Duodenal mucosa (tissue), 2 donors: Measurements from ENCODE around the gene SLCO2A1.
A peak's percentile ranks its signal among the peaks of the same experiment; 100 is the strongest.

Experiments
- H3K27ac ChIP-seq: one replicate; pipeline ENCODE4 v1.7.0; 2013; ENCODE audit warnings: low read depth, low read length
- H3K27me3 ChIP-seq, 2 donors: one replicate each; pipeline ENCODE4 v1.7.0; 2013; ENCODE audit warnings: low read length in 2 of 2, control low read depth in 1 of 2; ENCODE audit not compliant: insufficient read depth in 2 of 2, control insufficient read depth in 1 of 2
- H3K36me3 ChIP-seq, 2 donors: one replicate each; pipeline ENCODE4 v1.7.0; 2013; ENCODE audit warnings: low read length in 2 of 2, control low read depth in 1 of 2; ENCODE audit not compliant: insufficient read depth in 2 of 2, control insufficient read depth in 1 of 2
- H3K4me1 ChIP-seq, 2 donors: one replicate each; pipeline ENCODE4 v1.7.0; 2013; ENCODE audit warnings: low read length in 2 of 2, control low read depth in 1 of 2; ENCODE audit not compliant: insufficient read depth in 2 of 2, control insufficient read depth in 1 of 2
- H3K4me3 ChIP-seq, 2 donors: one replicate each; pipeline ENCODE4 v1.7.0; 2013; ENCODE audit warnings: low read length in 2 of 2, low read depth in 1 of 2
- H3K9ac ChIP-seq, 2 donors: one replicate each; pipeline ENCODE4 v1.7.0; 2013; ENCODE audit warnings: low read length in 2 of 2, low read depth in 1 of 2
- H3K9me3 ChIP-seq, 2 donors: one replicate each; pipeline ENCODE4 v1.7.0; 2013; ENCODE audit warnings: low read length in 2 of 2, control low read depth in 1 of 2; ENCODE audit not compliant: control insufficient read depth in 1 of 2

Gene SLCO2A1

DNA sequence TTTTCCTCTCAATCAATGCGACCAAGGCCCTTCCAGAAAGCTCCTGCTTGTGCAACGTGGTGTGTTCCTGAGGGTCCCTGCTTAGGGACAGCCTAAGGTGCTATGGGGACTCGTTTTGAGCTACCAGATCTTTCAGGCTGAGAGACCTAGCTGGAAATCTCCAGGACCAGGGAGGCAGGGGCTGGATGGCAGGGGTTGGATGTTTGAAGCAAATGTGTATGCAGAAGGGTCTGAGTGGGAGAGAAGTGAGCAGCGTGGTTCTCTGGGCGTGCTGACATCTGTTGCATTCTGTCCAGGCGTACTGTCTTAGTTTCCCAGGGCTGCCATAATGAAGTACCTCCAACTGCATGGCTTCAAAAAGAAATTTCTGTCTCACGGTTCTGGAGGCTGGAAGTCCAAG is 31.7 kb upstream of the SLCO2A1 start:
- Histone ChIP-seq H3K9ac (no peak overlapping the region), H3K4me1 (peaks cover 45 to 46% of the 10 kb centered on the region in 2 donors), H3K27ac (no peak overlapping the region)

DNA sequence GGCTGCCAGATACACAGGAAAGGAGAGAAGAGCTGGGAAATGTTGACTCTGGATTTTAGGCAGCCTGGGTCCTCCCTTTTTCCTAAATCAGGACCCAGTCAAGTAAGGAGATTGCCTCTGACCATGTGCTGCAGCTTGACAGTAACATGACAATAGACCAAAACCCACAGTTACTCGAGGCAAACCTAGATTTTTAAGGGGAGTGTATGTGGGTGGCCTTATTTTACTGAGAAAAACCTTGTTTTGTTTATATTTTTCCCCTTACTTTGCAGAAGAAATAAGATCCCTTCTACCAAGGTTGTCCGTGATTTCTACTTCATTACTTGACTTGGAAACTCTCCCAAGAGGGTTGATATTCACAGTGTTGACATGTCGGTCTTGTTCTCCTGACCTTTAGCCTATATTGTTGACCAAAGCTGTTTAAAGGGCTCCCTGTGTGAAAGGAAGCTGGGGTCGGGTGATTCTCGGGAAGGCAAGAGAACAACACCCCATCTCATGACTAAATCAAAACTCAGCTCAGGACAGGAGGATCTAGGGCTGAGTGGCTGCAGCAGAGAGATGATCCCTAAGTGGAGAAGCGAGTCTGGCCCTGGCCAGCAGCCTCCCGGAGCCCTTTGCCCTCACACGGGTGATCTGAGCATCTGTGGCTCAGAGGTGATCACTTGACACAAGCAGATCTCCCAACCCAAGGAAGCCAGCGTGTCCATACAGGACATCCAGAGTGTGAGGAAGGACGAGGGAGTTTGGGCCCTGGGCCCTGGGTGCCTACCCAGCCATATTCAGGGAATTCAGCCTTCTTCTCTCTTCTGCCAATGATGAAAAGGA is 31.0 kb upstream of the SLCO2A1 start:
- H3K9ac ChIP-seq: no peak overlapping the region
- no peak overlapping the region for H3K4me3 ChIP-seq
- H3K36me3 ChIP-seq: no peaks in the 10 kb centered on the region
- H3K27ac ChIP-seq: no peak overlapping the region
- peaks cover 47 to 50% of the 10 kb centered on the region in 2 donors for H3K4me1 ChIP-seq
- H3K27me3 ChIP-seq: no peaks in the 10 kb centered on the region
- H3K9me3 ChIP-seq: no peaks in the 10 kb centered on the region

More for the DNA sequence above, 31.7 kb upstream of the SLCO2A1 start:
- Histone ChIP-seq H3K36me3 (no peaks in the 10 kb centered on the region), H3K27me3 (no peaks in the 10 kb centered on the region), H3K9me3 (no peaks in the 10 kb centered on the region), H3K4me3 (no peak overlapping the region)

DNA sequence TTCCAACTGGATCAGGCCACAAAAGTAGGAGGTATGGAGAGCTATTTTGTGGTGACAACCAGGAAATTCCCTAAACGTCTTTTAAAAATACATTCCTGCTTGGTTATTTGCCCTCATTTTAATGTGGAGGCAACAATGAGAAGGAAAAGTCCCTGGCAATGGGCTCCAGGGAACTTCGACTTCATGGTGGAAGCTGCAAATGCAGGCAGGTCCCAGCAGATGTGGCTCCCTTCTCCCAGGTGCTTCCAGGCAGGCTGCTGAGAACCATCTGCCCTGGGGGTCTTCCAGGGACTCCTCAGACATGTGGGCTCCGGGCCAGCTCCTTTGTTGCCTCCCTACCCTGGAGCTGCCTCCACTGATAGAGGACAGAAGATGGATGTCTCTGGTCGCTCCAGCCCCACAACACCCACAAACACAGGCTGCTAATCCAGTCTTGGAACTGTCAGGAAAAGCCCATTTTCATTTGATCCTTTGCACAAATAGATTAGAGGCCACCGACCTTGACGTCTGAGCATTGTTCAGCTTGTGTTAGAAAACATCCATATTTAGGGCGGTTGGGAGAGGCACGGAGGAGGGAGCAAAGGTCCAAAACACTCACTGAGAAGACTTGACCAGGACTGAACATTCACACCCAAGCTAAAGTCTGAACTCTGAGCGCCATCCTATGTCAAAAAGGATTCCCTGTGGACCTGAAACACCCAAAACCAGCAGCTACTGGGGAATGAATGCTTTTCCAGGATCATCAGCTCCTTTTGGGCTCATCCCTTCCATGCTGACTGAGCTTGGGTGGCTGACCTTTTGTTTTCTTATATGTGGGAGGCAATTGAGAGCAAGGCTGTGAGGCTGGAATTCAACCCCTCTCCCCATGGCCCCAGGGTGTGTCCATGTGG is 30.2 kb upstream of the SLCO2A1 start:
- Histone ChIP-seq H3K9ac (no peak overlapping the region), H3K4me3 (no peak overlapping the region), H3K27ac (no peak overlapping the region), H3K9me3 (no peaks in the 10 kb centered on the region), H3K36me3 (no peaks in the 10 kb centered on the region), H3K27me3 (no peaks in the 10 kb centered on the region), H3K4me1 (peaks cover 47 to 50% of the 10 kb centered on the region in 2 donors)

DNA sequence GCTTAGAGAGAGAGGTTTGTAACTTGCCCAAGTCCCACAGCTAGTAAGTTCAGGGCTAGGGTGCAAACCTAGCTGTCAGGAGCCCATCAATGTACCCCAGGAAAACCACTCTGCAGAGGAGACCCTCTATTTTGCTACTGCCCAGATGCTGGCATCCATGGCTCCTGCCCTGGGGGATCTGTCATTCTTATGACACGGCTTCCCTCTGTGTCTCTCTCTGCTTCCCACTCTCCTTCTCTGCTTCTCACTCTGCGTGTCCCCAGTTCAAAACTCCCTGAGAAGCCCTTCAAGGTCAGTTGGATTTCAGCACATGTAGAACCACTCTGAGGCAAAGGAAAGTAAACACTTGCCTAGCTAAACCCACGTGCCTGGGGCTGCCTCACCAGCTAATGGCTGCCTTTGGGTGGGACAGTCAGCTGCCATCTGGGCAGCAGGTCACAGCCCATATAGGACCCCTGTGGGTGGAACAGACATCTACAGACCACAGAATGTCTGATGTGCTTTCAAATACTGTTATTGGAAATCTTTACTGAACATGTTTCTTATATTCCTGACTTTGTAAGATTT is 29.4 kb upstream of the SLCO2A1 start:
- no peaks in the 10 kb centered on the region for H3K9me3 ChIP-seq
- no peak overlapping the region for H3K9ac ChIP-seq
- H3K36me3 ChIP-seq: no peaks in the 10 kb centered on the region
- H3K27me3 ChIP-seq: no peaks in the 10 kb centered on the region
- H3K27ac ChIP-seq: no peak overlapping the region
- peaks cover 47 to 50% of the 10 kb centered on the region in 2 donors for H3K4me1 ChIP-seq
- H3K4me3 ChIP-seq: no peak overlapping the region

DNA sequence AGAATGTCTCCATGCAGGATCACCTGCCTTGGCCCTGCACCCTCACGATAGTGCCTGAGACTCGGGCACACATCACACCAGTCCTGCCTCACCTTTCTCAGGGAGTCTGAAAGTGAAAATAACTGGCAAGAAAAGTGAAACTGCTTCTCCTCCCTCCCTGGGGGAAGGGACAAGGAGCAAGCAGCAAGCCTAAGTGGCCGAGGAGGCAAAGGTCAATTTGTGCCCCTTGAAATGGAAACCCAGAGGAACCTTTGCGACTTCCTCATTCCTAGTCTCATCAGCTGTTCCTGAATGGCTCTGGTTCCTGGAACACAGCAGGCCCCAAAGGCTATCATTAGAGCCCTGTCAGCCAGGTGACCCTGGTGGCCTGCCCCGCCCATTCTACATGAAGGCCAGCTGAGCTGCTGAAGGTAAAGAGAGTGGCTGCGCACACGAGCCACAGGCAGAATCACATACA is 28.0 kb upstream of the SLCO2A1 start:
- H3K27ac ChIP-seq: peak overlapping the region; percentile 68
- H3K4me1 ChIP-seq: peaks cover 47 to 50% of the 10 kb centered on the region in 2 donors
- H3K27me3 ChIP-seq: no peaks in the 10 kb centered on the region
- no peaks in the 10 kb centered on the region for H3K9me3 ChIP-seq
- H3K9ac ChIP-seq: peak overlapping the region; percentile 28 to 51
- H3K4me3 ChIP-seq: peak overlapping the region; percentile 48 to 53
- no peaks in the 10 kb centered on the region for H3K36me3 ChIP-seq

DNA sequence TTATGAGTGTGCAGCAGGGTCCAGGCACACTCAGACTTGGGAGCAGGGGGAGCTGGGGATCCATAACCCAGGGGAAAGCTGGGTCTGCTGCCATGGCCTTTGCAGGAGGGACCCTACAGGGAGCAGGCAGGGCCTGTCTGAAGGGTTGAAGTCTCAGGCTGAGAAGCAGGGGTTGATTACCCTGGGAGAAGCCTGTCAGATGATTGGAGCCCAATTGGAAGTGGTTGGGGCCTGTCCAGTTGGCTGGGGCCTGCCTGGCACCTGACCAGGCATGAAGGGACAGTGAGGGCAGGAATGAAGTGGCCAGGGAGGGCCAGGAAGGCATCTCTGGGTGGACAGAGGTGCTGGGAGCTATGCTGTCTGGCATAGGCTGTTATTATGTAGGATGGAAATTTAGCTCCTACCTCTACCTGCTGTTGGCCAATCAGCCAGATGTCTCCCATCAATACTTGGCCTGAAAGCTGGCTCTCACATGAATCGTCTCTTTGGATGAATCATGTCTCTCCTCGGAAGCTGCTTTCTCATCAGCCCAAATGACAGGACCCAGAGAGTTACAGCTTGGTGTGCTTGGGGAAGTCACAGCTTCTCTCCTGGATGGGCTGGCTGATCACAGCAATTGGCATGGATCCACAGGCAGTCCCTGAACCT is 27.4 kb upstream of the SLCO2A1 start:
- Histone ChIP-seq H3K27ac (peak overlapping the region; percentile 68), H3K4me3 (peak overlapping the region; percentile 48 to 53), H3K9me3 (no peaks in the 10 kb centered on the region), H3K4me1 (peaks cover 47 to 50% of the 10 kb centered on the region in 2 donors), H3K27me3 (no peaks in the 10 kb centered on the region), H3K9ac (peak overlapping the region; percentile 28 to 51), H3K36me3 (no peaks in the 10 kb centered on the region)

DNA sequence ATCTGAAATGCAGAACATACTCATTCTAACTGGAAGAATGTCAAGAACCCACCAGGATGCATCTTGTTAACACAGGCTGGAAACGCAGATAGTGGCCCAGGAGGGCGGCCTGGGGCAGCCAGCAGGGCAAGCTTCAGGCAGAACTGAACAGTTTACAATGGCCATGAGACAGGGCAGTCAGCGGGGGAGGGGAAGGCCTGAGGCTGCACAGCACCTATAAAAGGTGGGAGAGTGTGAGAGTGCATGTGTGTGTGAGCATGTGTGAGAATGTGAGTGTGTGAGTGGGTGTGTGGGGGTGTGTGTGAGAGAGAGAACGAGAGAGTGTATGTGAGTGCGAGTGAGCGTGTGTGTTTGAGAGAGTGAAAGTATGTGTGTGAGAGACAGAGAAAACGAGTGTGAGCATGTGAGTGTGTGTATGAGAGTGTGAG is 26.8 kb upstream of the SLCO2A1 start:
- H3K9ac ChIP-seq: peak overlapping the region in 1 of 2 donors; percentile 51
- no peaks in the 10 kb centered on the region for H3K27me3 ChIP-seq
- peak overlapping the region in 1 of 2 donors; percentile 53 for H3K4me3 ChIP-seq
- no peaks in the 10 kb centered on the region for H3K9me3 ChIP-seq
- H3K36me3 ChIP-seq: no peaks in the 10 kb centered on the region
- peaks cover 47 to 50% of the 10 kb centered on the region in 2 donors for H3K4me1 ChIP-seq
- no peak overlapping the region for H3K27ac ChIP-seq

DNA sequence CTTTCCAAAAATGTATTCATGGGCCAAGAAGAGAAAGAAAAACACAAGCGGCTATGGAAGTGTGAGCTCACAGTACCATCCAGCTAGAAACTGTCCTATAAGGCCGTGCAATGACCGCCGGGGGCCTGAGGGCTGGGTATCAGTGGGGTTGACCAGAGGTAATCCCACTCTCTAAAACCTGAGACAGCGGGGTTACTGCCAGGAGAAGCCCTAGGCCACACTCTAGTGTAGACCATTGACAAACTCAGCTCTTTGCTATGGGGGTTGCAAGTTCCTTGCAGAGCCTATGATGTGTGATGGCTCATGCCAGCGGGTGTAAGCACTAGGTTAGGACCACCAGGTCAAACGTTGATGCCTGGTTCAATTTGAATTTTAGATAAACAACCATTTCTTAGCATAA is 25.9 kb upstream of the SLCO2A1 start:
- Histone ChIP-seq H3K27me3 (no peaks in the 10 kb centered on the region), H3K9ac (no peak overlapping the region), H3K27ac (no peak overlapping the region), H3K9me3 (no peaks in the 10 kb centered on the region), H3K36me3 (no peaks in the 10 kb centered on the region), H3K4me3 (no peak overlapping the region), H3K4me1 (peaks cover 42 to 45% of the 10 kb centered on the region in 2 donors)

DNA sequence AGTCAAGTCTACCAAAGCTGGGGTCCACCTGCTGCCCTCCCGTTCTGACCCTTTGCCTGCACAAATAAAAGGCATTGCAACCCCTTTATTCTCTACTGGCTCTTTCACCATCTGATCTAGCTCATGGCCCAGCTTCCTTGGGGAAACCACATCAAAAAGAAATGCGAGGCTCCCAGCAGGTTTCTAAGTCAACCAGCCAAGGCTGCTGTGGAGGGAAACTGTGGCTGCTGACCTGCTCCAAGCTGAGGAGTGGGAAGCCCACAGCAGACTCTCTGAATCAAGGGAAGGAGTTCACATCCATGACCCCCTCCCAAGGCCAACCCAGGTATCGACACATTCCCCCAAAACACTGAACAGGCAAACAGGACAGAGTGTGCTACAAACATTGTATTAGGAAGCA is 25.2 kb upstream of the SLCO2A1 start:
- no peaks in the 10 kb centered on the region for H3K9me3 ChIP-seq
- no peaks in the 10 kb centered on the region for H3K27me3 ChIP-seq
- H3K4me3 ChIP-seq: no peak overlapping the region
- H3K9ac ChIP-seq: no peak overlapping the region
- no peak overlapping the region for H3K27ac ChIP-seq
- peaks cover 35 to 37% of the 10 kb centered on the region in 2 donors for H3K4me1 ChIP-seq
- H3K36me3 ChIP-seq: no peaks in the 10 kb centered on the region
